Measurements from ENCODE around the gene PICALM. TPM values are rescaled to one million over a fixed set of nuclear protein-coding genes. Genes with fewer than 3 reads are reported as not detected.
A peak's percentile ranks its signal among the peaks of the same experiment; 100 is the strongest.

PICALM gene
- total and polyA plus RNA-seq, 4 donors: 19.3 to 317 (median 108) TPM

GRCh38 chr11:86070142-86071056 lies 1.5 kb upstream of the PICALM start:
- WGBS: 91% methylated on average over 2 of the region's 2 CpGs

More at GRCh38 chr11:86070142-86071056, 1.5 kb upstream of the PICALM start:
- DNase-seq (ENCODE audit: low spot score): no peak
- Histone ChIP-seq H3K9me3 (ENCODE audit: control insufficient read depth in 4 of 4, low read length in 3 of 4) (no peaks in the 10 kb centered on the region), H3K4me1 (ENCODE audit: control insufficient read depth in 4 of 4, insufficient read depth in 4 of 4, low read length in 3 of 4) (peaks cover under 1 to 12% (median 7%) of the 10 kb centered on the region in 4 donors), H3K4me3 (ENCODE audit: low read depth in 1 of 3, low read length in 3 of 3) (no peak overlapping the region), H3K27ac (ENCODE audit: low read depth in 1 of 2, low read length in 2 of 2) (peak overlapping the region; percentile 72 to 90), H3K27me3 (ENCODE audit: control insufficient read depth in 4 of 4, insufficient read depth in 4 of 4, low read length in 3 of 4) (no peaks in the 10 kb centered on the region), H3K9ac (ENCODE audit: low read depth in 1 of 2, low read length in 2 of 2) (no peak overlapping the region), H3K36me3 (ENCODE audit: control insufficient read depth in 4 of 4, insufficient read depth in 3 of 4, low read depth in 1 of 4, low read length in 3 of 4) (no peaks in the 10 kb centered on the region)
- TF ChIP-seq TAF1 (conservative IDR thresholded peaks at IDR 0.05) (no peak), SP1 (IDR thresholded peaks at IDR 0.05) (no peak), NR2F2 (IDR thresholded peaks at IDR 0.05) (no peak), FOXA2 (IDR thresholded peaks at IDR 0.05) (no peak), JUND (IDR thresholded peaks at IDR 0.05) (no peak), EGR1 (IDR thresholded peaks at IDR 0.05; ENCODE audit: low read depth in 2 of 2) (no peak), FOXA1 (IDR thresholded peaks at IDR 0.05) (no peak), RXRA (IDR thresholded peaks at IDR 0.05) (no peak), ZBTB33 (IDR thresholded peaks at IDR 0.05) (no peak), ATF3 (IDR thresholded peaks at IDR 0.05) (no peak), RAD21 (IDR thresholded peaks at IDR 0.05) (no peak), MAX (IDR thresholded peaks at IDR 0.05) (no peak), REST (IDR thresholded peaks at IDR 0.05) (no peak), GABPA (IDR thresholded peaks at IDR 0.05 in 1 of 2, conservative IDR thresholded peaks at IDR 0.05 in 1 of 2) (no peak), HNF4A (conservative IDR thresholded peaks at IDR 0.05) (no peak), HNF4G (IDR thresholded peaks at IDR 0.05) (no peak), YY1 (IDR thresholded peaks at IDR 0.05) (no peak), CTCF (IDR thresholded peaks at IDR 0.05; ENCODE audit: low read depth, low read length, missing input control) (no peak)

Measured in liver (tissue), 9 donors.